RPMI7951 (cell line): Measurements from ENCODE around the gene PRRX1. TPM values are rescaled to one million over a fixed set of nuclear protein-coding genes. Genes with fewer than 3 reads are reported as not detected.
A peak's percentile ranks its signal among the peaks of the same experiment; 100 is the strongest.

Source experiments
- DNase-seq: peaks from one replicate; pipeline ENCODE4 v3.0.0-alpha.2; 2012; ENCODE audit warnings: low read depth
- total RNA-seq: library from RNA; depleted of rRNA; stranded (reverse); fragments of >200 nt; shearing (Covaris generic); gene quantifications from 2 replicates; pipeline ENCODE4 v1.2.3, GENCODE V29; 2014

Gene PRRX1
- total RNA-seq, 1 experiment from 2014 or later: 52.6 TPM

DNA sequence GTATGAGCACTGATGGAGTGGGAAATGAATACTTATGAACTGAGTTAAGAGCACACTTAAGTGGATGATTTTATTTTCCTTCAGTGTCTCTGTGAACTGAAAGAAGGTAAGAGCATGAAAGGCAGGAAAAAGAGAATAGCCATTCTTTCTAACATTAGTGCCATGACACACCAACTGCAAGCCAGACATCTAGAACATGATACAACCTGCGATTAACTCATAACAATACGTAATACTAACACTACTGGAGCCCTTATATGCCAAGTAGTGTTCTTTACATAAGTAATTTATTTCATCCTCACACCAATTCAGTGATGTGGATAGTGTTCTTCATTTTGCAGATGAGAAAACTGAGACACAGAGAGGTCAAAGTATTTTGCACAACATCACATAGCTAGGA, 56.7 kb downstream of the PRRX1 start:
- DNase-seq: no peak

DNA sequence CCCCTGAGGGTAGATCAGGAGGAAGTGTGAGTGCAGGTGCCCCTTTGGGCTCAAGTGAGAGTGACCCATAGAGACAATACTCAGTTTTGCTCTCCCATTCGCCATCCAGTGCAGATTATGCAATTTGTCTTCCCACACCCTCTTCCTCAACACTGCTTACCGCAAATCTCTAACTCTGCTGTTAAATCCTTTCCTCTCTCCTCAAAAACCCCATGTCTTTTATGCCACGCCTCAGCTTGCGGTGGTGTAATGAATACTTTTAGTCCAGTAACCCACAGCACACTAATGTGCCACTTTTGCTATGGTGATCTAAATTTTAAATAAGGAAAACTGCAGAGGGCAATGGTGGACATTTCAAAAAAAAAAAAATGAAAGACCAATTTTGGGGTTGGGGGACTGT, 57.7 kb downstream of the PRRX1 start:
- DNase-seq: no peak

DNA sequence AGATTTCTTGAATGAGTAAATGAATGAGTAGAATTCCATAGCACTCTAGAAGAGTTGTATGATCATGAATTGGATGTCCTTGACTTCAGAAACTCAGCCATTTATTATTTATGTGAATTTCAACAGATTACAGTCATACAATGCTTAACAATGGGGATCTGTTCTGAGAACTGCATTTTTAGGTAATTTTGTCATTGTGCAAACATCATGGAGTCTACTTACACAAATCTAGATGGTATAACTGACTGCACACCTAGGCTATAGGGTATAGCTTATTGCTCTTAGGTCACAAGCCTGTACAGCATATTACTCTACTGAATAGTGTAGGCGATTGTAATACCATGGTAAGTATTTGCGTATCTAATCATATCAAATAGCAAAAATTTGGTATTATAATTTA, 59.6 kb downstream of the PRRX1 start:
- DNase-seq: no peak

DNA sequence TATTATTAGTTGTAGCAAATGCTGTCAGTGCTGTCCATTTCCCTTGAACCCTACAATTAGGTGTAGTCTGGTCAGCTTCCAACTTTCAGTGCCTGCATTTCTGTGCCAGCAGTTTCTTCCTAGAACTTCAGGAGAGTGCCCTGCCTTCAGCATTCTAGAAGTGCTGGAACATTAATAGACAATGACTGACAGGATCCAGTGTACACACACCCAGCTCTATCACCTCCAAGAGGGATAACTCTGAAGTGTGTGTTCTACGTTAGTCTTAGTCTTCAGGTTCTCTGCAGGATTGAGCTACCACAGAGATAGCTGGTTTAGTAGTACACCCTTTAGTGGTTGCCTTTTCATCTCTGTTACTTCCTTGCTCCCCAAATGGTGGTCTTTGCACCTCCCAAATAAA, 61.4 kb downstream of the PRRX1 start:
- DNase-seq: no peak

DNA sequence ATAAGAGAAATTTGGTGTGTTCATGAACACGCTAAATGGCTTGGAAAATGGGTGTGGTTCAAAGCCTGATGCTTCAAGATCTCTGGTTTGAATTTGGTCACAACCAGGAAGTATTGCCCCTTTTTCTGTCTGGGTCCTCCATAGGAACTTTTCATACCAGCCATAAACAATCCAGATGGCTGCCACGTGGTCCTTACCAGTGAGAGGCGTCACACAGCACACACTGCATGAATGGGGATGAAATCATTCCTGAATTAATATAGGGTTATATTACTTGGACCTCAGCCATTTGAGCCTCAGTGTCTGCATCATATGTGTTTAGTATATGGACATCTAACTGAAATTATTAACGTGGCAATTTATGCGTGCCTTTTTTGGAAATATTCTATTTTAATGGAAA, 64.0 kb downstream of the PRRX1 start:
- DNase-seq: no peak

DNA sequence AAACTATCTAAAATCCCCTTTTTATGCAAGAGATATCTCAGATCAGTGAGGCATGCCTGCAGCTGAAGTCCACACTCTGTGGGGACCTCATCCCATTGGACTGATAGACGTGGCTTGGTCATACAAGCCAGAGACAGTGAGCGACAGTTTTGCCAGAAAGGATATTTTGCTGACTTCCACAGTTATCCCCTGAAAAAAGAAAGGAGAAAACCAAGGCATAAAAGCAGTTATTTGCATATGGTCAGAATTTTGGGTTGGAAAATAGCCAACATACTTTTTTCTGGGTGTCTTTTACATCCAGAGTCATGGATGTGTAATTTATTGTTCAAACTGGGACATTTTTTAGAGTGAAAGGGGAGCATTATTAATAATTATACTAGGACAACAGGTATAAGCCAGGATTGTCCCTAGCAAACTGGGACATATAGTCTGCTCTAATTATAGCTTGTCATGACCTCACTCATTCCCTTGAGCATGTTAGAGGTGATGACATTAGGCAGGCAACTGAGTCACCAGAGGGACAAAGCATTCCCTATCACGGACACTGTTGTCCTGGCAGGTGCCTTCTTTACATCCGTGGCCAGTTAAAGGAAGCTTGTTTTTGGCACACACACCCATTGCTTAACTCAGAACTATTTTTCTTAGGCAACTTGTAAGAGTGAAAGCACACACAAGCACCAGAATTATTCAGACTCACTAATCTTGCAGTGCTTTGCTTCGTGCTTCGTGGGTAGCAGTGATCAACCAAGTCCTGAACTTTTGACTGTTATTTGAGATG, 65.5 kb downstream of the PRRX1 start:
- no peak for DNase-seq

DNA sequence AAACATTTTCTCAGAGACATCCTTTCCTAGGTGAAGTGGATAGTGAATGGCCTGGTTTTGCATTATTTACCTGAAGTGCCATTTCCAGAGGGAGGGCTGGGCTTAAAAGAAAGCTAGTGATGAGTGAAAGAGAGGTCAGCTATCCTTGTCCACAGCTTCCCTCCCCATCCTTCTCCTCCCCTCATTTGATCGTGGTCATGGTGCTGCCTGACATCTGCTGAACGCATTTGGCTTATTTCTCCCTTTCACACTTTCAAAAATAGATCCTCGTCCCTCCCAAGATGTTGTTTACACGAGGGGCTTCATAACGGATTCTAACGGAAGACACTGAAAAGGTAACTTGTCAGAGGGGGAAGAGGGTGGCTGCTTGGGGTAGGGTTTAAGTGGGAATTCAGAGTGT, 66.1 kb downstream of the PRRX1 start:
- DNase-seq: no peak

DNA sequence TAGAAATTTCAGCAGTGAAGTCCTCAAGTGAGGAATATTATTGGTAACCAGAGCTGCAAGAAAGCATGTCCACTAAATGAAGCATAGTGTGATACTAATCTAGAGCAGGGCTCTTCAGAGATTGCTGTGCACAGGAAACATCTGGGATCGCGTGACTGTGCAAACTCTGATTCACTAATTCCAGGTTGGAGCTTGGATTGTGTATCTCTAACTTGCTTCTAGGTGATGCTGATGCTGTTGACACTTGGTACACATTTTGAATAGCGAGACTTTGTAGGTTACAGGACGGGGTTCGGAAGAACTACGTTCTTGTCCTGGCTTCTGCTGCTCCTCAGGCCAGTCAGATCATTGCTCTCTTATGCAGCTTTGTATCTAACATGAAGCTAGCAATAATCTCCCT, 66.5 kb downstream of the PRRX1 start:
- DNase-seq: no peak

DNA sequence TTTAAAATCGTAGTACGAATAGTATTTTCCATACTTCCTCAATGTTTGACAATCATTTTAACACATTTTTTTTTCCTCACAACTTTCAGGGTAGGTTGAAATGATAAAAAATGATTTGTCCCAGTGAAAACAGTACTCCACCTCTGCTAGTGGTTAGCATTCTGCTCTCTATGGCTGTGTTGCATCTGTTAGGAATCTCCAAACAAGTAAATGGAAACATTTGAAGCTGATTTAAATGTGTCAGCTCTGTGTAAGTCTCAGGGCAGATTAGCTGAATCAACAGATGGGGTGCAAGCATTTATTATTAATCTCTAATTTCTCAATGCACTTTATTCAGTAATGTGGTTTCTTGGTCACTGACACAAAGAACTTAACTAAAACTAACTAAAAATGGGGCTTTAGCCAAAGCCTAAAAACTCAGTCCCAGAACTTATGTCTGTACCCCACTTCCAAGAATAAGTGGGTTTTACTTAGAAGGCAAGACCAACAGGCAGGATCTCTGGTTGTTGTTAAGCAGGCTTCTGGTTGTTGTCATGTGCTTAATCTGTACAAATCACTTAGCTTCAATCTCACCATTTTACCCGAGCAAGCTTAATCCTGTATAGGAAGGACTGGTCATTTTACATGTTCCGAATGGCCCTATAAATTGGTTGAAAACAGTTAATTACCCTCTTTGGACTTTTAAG, 67.8 kb downstream of the PRRX1 start:
- no peak for DNase-seq

DNA sequence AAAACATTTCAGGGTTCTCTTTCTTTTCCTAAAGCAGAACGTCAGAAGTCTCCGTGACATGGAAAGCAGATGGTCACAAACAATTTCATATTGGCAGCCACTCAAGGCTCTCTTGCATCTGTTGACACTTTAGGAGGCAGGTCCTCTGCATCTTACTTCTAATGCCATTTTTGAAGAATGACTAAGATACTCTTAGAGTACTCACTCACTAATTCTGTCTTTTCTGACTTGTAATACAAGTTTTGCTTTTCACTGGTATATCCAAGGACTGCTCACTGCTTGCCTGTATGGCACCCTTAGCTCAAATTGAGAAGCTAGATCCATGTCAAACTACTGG, 68.3 kb downstream of the PRRX1 start:
- peak; percentile 72 for DNase-seq

DNA sequence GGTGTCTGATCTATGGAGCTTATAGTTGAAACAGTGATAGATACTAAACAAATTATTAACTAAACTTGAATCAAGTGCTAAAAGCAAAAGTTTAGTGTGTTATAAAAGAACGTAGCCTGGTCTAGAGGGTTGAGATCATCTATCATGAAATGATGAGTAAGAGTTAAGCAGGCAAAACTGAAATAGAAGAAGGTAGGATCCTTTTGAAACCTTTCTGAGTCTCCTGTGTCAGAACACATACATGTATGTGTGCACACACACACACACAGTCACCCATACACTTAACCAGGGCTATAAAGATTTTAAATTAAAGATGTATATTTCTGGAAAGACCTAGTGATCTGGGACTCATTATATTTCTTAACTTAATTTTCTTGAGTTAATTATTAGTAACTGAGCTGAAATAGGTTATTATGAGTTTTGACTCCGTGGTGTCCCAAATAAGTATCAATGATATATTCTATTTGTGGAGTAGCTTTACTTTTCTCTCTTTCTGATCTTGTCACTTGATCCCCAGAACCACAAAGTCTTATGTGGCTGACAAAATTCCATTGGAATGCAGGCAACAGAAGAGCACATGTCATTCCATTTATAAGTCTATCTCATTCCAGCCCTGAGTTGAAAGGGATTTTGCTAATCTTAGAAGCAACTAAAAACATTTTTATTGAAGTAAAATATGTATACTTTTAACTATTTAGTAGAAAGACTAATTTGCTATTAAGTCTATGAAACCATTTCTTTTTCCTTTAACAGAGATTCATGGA, 70.7 kb downstream of the PRRX1 start:
- DNase-seq: peak; percentile 57

DNA sequence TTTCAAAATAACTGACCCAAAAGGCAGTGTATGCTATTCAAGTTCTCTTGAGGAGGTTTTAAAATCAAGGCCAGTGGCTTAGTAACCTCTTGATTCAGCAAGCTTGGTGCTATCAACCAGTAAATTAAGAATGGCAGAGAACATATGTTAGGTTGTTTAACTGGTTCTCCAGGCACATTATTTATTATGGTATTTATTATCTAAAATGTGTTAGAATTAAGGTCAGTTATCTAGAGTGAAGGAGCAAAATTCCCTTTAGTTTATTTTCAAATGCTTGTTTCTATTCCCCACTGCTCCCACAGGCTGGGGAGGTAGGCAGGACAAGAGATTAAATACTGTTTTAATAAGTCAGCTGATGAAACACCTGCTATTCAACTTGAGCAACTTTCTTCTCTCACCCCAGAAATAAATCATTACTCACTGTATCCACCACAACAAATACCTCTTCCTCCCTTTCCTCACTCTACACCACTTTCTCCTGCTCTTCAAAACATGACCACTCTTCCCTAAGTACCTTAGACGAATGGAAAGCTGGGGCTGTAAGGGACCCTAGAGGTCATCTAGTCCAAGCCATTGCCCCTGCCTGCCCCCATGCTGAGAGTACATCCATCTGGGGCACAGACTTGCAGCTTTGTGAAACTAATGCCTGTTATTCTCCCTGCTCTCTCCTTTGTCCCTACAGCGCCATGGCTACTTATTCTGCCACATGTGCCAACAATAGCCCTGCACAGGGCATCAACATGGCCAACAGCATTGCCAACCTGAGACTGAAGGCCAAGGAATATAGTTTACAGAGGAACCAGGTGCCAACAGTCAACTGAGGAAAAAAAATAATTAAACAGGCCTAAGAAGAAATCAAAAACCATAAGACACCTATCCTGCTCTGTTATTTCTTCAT, 71.7 kb downstream of the PRRX1 start:
- no peak for DNase-seq

DNA sequence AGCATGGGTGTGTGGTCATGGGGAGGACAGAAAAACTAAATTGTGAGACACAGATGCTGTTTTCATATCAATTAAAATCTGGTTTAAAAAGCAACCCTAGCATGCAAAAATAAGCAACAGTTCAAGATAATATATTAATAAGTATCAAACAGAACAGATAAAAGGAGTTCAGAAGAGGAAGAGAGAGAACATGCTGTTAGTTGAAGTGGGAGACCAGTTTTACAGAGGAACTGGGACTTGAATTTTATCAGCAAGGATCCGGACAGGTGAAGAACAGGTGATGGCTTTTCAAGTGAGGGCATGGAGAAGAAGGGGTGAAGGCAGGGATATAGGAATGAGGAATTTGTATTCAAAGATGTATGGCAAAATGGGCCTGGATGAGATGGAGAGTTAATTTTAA, 75.9 kb downstream of the PRRX1 start:
- no peak for DNase-seq

DNA sequence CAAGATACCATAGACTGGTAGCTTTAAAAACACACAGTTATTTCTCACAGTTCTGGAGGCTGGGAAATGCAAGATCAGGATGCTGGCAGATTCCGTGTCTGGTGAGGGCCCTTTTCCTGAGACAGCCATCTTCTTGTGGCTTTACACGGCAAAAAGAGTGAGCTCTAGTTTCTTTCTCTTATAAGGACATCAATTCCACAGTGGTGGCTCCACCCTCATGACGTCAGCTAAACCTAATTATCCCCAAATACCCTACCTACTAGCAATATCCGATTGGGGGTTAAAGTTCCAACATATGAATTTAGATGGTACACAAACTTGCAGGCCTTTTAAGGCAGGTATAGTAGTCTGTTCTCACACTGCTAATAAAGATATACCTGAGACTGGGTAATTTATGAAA, 77.7 kb downstream of the PRRX1 start:
- no peak for DNase-seq

DNA sequence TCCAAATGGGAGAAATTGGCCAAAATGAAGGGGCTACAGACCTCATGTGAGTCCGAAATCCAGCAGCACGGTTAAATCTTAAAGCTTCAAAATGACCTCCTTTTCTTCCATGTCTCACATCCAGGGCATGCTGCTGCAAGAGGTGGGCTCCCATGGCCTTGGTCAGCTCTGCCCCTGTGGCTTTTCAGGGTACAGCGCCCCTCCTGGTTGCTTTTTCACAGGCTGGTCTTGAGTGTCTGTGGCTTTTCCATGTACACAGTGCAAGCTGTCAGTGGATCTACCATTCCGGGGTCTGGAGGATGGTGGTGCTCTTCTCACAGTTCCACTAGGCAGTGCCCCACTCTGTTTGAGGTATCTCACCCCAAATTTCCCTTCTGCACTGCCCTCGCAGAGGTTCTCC, 78.7 kb downstream of the PRRX1 start:
- no peak for DNase-seq

DNA sequence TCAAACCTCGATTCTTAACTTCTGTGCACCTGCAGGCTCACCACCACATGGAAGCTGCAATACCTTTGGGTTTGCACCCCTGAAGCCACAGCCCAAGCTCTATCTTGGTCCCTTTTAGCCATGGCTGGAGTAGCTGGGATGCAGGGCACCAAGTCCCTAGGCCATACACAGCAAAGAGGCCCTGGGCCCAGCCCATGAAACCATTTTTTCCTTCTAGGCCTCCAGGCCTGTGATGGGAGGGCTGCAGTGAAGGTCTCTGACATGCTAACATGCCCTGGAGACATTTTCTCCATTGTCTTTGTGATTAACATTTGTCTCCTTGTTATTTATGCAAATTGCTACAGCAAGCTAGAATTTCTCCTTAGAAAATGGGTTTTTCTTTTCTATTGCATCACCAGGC, 79.2 kb downstream of the PRRX1 start:
- no peak for DNase-seq

DNA sequence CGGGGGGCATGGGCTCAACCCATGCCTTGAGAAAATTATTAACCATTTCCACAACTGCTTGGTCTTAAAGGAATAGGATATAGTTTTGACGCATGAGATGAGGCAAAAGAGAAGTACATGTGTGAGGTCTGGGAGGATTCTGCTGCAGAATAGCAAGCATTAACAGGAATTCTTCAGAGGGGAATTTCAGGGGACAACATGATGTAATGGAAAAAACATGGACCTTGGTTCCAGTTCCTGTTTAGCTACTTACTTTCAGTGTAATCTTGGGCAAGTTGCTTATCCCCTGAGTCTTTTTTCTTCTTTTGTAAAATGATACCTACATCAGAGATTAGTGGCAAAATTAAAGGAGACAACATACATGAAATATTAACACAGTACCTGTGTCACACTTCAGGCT, 85.6 kb downstream of the PRRX1 start:
- DNase-seq: no peak

DNA sequence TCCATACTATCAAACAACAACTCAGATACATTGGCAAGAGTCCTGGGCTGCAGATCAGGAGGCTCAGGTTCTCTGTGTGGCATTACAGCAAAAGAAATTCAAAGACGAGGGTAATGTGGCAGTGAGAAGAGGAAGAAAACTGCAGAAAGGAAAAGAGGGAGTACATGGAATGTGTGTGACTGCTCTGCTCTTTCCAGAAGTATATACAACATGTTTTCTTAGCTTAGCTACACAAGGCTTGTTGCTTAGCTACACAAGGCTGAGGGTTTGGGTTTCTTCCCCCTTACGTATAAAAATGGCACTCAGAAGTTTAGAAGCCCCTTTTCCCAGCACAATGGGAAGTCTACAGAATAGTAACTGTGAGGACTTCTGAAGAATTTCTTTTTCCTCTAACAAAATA, 86.0 kb downstream of the PRRX1 start:
- DNase-seq: no peak

DNA sequence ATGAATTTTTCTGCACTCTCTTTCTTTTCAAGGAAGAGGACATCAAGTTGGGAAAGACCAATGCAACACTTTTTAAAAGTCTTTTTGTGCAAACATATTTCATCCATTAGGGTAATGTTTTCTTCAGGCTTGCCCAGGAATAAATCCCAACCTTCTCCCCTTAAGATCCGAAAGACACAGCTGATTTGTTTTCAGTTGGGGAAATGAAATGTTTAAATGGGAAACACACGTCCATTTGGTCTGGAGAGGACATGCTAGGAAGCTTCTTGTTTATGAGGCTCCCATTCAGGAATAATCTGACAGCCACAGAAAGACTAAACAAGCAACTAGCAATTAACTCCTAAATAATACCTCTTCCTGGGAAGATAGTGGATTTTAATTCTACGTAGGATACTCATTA, 91.9 kb downstream of the PRRX1 start:
- no peak for DNase-seq

DNA sequence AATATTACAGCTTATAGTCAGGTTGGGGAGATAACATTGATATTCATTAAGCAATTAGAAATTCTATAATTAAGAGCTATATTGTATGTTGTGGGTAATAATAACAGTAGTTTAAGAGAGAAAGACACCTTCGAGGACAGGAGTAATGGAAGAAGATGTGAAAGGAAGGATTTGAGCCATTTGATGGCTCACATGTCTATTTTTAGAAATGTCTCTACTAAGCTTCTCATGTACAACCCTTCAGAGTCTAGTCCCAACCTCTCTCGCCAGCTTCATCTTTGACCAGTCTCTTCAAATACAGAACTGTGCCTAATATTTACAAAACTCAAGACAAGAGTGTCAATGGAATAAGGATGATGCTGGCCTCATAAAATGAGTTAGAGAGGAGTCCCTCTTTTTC, 95.1 kb downstream of the PRRX1 start:
- DNase-seq: no peak

DNA sequence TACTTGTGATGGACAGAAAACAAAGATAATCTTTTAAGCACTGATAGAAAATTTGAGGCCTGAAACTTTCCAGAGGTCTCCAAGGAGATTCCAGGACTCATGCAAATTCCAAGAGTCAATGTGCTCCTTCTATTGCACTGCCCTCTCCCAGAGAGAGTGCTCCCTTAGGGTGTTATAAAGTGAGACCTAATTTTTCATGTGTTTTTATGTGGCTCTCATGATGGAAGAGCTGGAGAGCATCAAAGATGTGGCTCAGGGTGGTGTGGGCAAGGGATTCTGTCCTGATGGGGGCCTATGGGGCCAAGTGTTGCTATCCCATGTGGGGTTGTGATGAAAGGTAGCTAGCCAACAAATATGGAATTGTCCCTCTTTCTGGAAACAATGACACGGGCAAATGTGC, 101.3 kb downstream of the PRRX1 start:
- DNase-seq: no peak

DNA sequence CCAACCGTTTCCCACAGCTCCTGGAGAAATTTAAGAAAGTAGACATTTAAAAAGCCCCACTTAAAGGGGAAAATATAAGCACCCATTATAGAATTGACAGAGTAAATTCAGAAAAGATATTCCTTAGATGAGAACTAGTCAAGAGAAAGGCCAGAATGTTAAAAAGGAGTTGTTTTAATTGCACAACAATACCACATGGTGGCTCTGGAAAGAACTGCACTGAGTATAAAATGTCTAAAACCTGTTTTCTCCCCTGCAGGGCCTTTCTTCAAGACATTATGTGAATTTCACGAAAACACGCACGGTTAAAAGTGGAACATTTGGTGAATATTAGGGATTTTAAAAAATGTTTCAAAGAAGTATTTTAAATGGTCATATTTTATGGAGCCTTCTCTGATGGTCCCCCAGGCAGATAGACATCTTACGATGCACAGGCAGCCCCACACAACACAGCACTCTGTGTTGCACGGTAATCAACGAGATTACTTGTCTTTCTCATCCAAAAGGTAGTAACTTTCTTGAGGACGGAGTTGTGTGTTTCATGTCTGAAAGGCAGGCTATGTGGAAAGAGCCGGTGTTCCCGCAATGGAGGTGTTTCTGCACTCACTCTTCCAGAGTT, 101.9 kb downstream of the PRRX1 start:
- peak; percentile 49 for DNase-seq
